IMR-90 (cell line): ENCODE measurements around the gene GDF10. TPM values are rescaled to one million over a fixed set of nuclear protein-coding genes. Genes with fewer than 3 reads are reported as not detected.

ENCODE experiments used
- ATAC-seq: fragments of 200-7000 bp; cut with Tn5 transposase; 2 replicates; pipeline ENCODE4 v1.9.1; 2020; ENCODE audit warnings: low read depth, mild to moderate bottlenecking, moderate library complexity
- BruUV-seq: library from RNA; stranded (reverse); fragments of 400-500 nt; replicated peaks from 2 replicates; lab custom pipeline; 2021; lab: Mats Ljungman, UMichigan
- CTCF ChIA-PET: fragments of 300-600 bp; formaldehyde crosslinking; extraction: SDS; loops from one replicate; lab custom pipeline; 2021; ENCODE audit warnings: antibody characterized with exemption; lab: Yijun Ruan, JAX
- POLR2A ChIA-PET: fragments of 300-600 bp; sonication (Branson Sonifier 250); formaldehyde crosslinking; loops from one replicate; lab custom pipeline; 2022; ENCODE audit warnings: antibody characterized with exemption; ENCODE audit not compliant: unreplicated experiment; lab: Charles Lee
- DNase-seq: peaks from one replicate; pipeline ENCODE4 v3.0.0; 2013
- H2AFZ ChIP-seq: replicated peaks from 2 replicates; pipeline ENCODE3; 2013; ENCODE audit warnings: low read length, mild to moderate bottlenecking; ENCODE audit not compliant: poor library complexity
- H2AK5ac ChIP-seq: 2 replicates; pipeline ENCODE4 v1.6.1; 2013; ENCODE audit warnings: low read depth, low read length, inconsistent platforms
- H2AK9ac ChIP-seq: replicated peaks from 2 replicates; pipeline ENCODE3; 2013; ENCODE audit warnings: mild to moderate bottlenecking, low read depth, low read length, moderate library complexity; ENCODE audit not compliant: poor library complexity
- H2BK120ac ChIP-seq: 2 replicates; pipeline ENCODE4 v1.6.1; 2013; ENCODE audit warnings: low read depth, low read length, inconsistent platforms
- H2BK15ac ChIP-seq: 3 replicates; pipeline ENCODE4 v1.6.1; 2013; ENCODE audit warnings: low read depth, low read length, inconsistent platforms
- H2BK20ac ChIP-seq: 2 replicates; pipeline ENCODE4 v1.6.1; 2013; ENCODE audit warnings: low read depth, mild to moderate bottlenecking, inconsistent platforms, low read length, moderate library complexity
- H2BK5ac ChIP-seq: 2 replicates; pipeline ENCODE4 v1.6.1; 2013; ENCODE audit warnings: mild to moderate bottlenecking, low read depth, low read length, inconsistent platforms; ENCODE audit not compliant: poor library complexity, severe bottlenecking
- H3K14ac ChIP-seq: replicated peaks from 2 replicates; pipeline ENCODE4 v1.6.1; 2013; ENCODE audit warnings: low read depth, low read length, inconsistent platforms
- H3K18ac ChIP-seq: 2 replicates; pipeline ENCODE4 v1.6.1; 2013; ENCODE audit warnings: low read depth, low read length, control low read depth
- H3K23ac ChIP-seq: 2 replicates; pipeline ENCODE4 v1.6.1; 2013; ENCODE audit warnings: low read depth, low read length, inconsistent platforms
- H3K27ac ChIP-seq: 2 replicates; pipeline ENCODE4 v1.5.1; 2013; ENCODE audit warnings: mild to moderate bottlenecking, control low read depth, low read length; ENCODE audit not compliant: insufficient read depth
- H3K27me3 ChIP-seq: 2 replicates; pipeline ENCODE4 v1.6.1; 2013; ENCODE audit warnings: low read length; ENCODE audit not compliant: control insufficient read depth, insufficient read depth
- H3K36me3 ChIP-seq: 2 replicates; pipeline ENCODE4 v1.6.1; 2013; ENCODE audit warnings: low read length, mixed read lengths; ENCODE audit not compliant: control insufficient read depth, insufficient read depth
- H3K4ac ChIP-seq: 2 replicates; pipeline ENCODE4 v1.6.1; 2013; ENCODE audit warnings: low read depth, low read length, inconsistent platforms
- H3K4me1 ChIP-seq: 2 replicates; pipeline ENCODE4 v1.6.1; 2013; ENCODE audit warnings: low read length, mixed read lengths; ENCODE audit not compliant: control insufficient read depth, insufficient read depth
- H3K4me2 ChIP-seq: 2 replicates; pipeline ENCODE4 v1.6.1; 2013; ENCODE audit warnings: low read depth, mild to moderate bottlenecking, control low read depth, low read length, moderate library complexity
- H3K4me3 ChIP-seq: 2 replicates; pipeline ENCODE4 v1.5.1; 2013; ENCODE audit warnings: low read depth, mild to moderate bottlenecking, control low read depth, low read length, moderate library complexity; ENCODE audit not compliant: insufficient read depth
- H3K56ac ChIP-seq: 2 replicates; pipeline ENCODE4 v1.6.1; 2013; ENCODE audit warnings: low read length, inconsistent platforms; ENCODE audit not compliant: insufficient read depth; ENCODE audit errors: extremely low read depth
- H3K79me1 ChIP-seq, 2 experiments: 2 replicates each; pipeline ENCODE4 v1.6.1; 2013; ENCODE audit warnings: low read length in 2 of 2, inconsistent platforms in 1 of 2, low read depth in 1 of 2
- H3K9ac ChIP-seq: 2 replicates; pipeline ENCODE4 v1.6.1; 2013; ENCODE audit warnings: low read depth, low read length, control low read depth
- H3K9me1 ChIP-seq: 2 replicates; pipeline ENCODE4 v1.6.1; 2013; ENCODE audit warnings: low read length, inconsistent platforms; ENCODE audit not compliant: insufficient read depth
- H3K9me3 ChIP-seq: 2 replicates; pipeline ENCODE4 v1.6.1; 2013; ENCODE audit warnings: low read length; ENCODE audit not compliant: control insufficient read depth, insufficient read depth
- H4K20me1 ChIP-seq: 2 replicates; pipeline ENCODE4 v1.6.1; 2013; ENCODE audit warnings: low read length, inconsistent platforms; ENCODE audit not compliant: insufficient read depth
- H4K5ac ChIP-seq: 2 replicates; pipeline ENCODE4 v1.6.1; 2013; ENCODE audit warnings: mild to moderate bottlenecking, low read depth, low read length, control low read depth
- H4K8ac ChIP-seq, 2 experiments: 2 replicates each; pipeline ENCODE4 v1.6.1; 2013; ENCODE audit warnings: low read depth in 2 of 2, low read length in 2 of 2, control low read depth in 1 of 2, inconsistent platforms in 1 of 2
- H4K91ac ChIP-seq: 2 replicates; pipeline ENCODE4 v1.6.1; 2013; ENCODE audit warnings: low read depth, low read length, inconsistent platforms; ENCODE audit not compliant: insufficient read depth
- BHLHE40 ChIP-seq: fragments of 150-350 bp; IDR thresholded peaks from 2 replicates; pipeline ENCODE4 v1.6.1; 2016; ENCODE audit warnings: mild to moderate bottlenecking, low read depth, low read length
- CEBPB ChIP-seq: IDR thresholded peaks from 2 replicates; pipeline ENCODE4 v1.6.1; 2012; ENCODE audit warnings: low read depth, low read length, improper control_type of control experiment
- CHD1 ChIP-seq: IDR thresholded peaks from 2 replicates; pipeline ENCODE4 v1.6.1; 2012; ENCODE audit warnings: low read depth, low read length, improper control_type of control experiment
- ELK1 ChIP-seq: fragments of 150-350 bp; IDR thresholded peaks from 2 replicates; pipeline ENCODE4 v1.6.1; 2016; ENCODE audit warnings: low read depth, mild to moderate bottlenecking, low read length, moderate library complexity, borderline replicate concordance
- MAFK ChIP-seq: IDR thresholded peaks from 2 replicates; pipeline ENCODE4 v1.6.1; 2012; ENCODE audit warnings: low read depth, low read length, improper control_type of control experiment
- MAZ ChIP-seq: IDR thresholded peaks from 2 replicates; pipeline ENCODE4 v1.6.1; 2012; ENCODE audit warnings: low read depth, mild to moderate bottlenecking, low read length, improper control_type of control experiment, moderate library complexity, borderline replicate concordance
- MXI1 ChIP-seq: IDR thresholded peaks from 2 replicates; pipeline ENCODE4 v1.6.1; 2012; ENCODE audit warnings: low read depth, mild to moderate bottlenecking, low read length, moderate library complexity, borderline replicate concordance
- NFE2L2 ChIP-seq: fragments of 150-350 bp; IDR thresholded peaks from 2 replicates; pipeline ENCODE4 v1.6.1; 2016; ENCODE audit warnings: low read depth, mild to moderate bottlenecking, low read length
- POLR2A ChIP-seq: IDR thresholded peaks from 2 replicates; pipeline ENCODE4 v1.6.1; 2012; ENCODE audit warnings: mild to moderate bottlenecking, low read depth, low read length
- RAD21 ChIP-seq: IDR thresholded peaks from 2 replicates; pipeline ENCODE4 v1.6.1; 2012; ENCODE audit warnings: low read length, improper control_type of control experiment
- RFX5 ChIP-seq: IDR thresholded peaks from 2 replicates; pipeline ENCODE4 v1.8.0; 2012; ENCODE audit warnings: low read depth, mild to moderate bottlenecking, low read length, moderate library complexity
- SMC3 ChIP-seq: fragments of 150-350 bp; IDR thresholded peaks from 2 replicates; pipeline ENCODE4 v1.6.1; 2016; ENCODE audit warnings: low read depth, mild to moderate bottlenecking, antibody characterized with exemption, low read length, moderate library complexity
- WGBS, 2 experiments: methylation state at CpG; one replicate each; pipeline versions ENCODE4 v1.1.5 to v1.1.7; 2013; ENCODE audit warnings: missing lambda C conversion rate in 2 of 2; ENCODE audit not compliant: insufficient read length in 1 of 2; ENCODE audit errors: extremely low coverage in 2 of 2; 5-methylcytosine and 5-hydroxymethylcytosine counted together
- dilution Hi-C: fragments of 300-500 bp; cut with HindIII; formaldehyde crosslinking; loops from one replicate; pipeline ENCODE4 v1.14.3; 2018; ENCODE audit warnings: low sequenced_read_pairs; ENCODE audit not compliant: unreplicated experiment
- in situ Hi-C: fragments of 300-500 bp; cut with MboI; formaldehyde crosslinking; loops from 3 replicates; pipeline ENCODE4 v1.14.3; 2019; ENCODE audit warnings: low sequenced_read_pairs, inconsistent platforms, mixed read lengths
- intact Hi-C: fragments of 100-400 bp; cut with micrococcal nuclease; formaldehyde crosslinking; loops from 2 replicates; pipeline ENCODE4 v1.10.0; 2022
- polyA plus RNA-seq, 3 experiments: library from polyadenylated mRNA; depleted of rRNA; stranded (reverse); fragments of >200 nt; gene quantifications; 2 replicates each; pipeline ENCODE4 v1.2.3, GENCODE V29; 2012; ENCODE audit warnings: low replicate concordance in 1 of 3
- total RNA-seq: library from RNA; depleted of rRNA; stranded (reverse); fragments of >200 nt; gene quantifications from 2 replicates; pipeline ENCODE4 v1.2.3, GENCODE V29; 2012
- TF ChIP-seq, protein P1 (sequence below): conservative IDR thresholded peaks from 2 replicates; pipeline ENCODE4 v1.5.1; 2012; ENCODE audit warnings: mild to moderate bottlenecking, low read depth, low read length, improper control_type of control experiment

Gene GDF10
- total and polyA plus RNA-seq, 2 of the 4 experiments (the other 2 are of a cell fraction): 0.34 TPM; not detected in 1

DNA sequence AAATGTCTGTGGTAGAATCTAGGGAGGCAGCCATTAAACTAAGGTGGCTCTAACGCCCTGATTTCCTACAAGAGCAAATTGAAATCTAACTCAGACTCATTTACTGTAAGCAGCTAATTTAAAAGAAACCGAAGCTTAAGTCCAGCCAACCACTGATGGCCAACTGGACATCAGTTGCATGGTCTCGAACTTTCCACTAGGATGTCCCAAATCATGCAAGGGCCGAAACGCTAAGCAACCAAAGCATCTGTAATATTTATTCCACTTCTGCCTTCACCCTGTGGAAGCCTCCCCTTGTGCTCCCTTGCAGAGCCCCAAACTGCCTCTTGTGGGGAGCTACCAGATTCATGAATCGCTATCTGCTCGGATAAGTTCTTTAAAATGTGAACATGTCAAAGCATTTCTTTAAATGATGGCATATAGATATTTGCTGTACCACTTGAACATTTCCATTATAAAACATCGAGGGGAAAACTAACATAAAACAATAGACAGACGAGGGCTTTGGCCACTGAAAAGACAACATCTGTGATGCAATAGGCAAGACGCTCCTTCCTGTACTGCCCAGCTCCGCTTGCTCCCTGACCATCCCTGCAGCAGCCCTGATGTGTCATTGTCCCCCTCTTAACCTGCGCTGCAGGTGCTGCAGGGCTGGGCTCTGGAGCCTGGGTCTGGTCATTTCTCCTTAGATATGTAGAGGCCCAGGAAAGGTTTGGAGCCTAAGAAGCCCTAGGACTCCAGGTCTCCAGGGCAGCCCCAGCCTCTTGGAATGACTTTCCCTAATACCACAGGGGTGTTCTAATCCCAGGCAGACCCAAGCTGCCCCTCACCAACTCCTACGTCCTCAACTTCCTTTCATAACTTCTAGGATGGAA lies 45.2 kb downstream of the GDF10 start (continued):
- TF ChIP-seq RFX5: no peak

- no peak overlapping the region for H2BK5ac ChIP-seq
- H3K4me3 ChIP-seq: no peak overlapping the region
- ChIA-PET POLR2A (no interaction called here), CTCF (interaction anchor here (1.6 kb wide), 1 partner anchor 299 kb away, joined by 5 read pairs; no protein-coding TSS in a partner anchor)
- no peaks in the 10 kb centered on the region for H3K9me1 ChIP-seq
- BruUV-seq: no TSS peak
- H4K5ac ChIP-seq: no peak overlapping the region
- H3K18ac ChIP-seq: no peak overlapping the region
- no peak overlapping the region for H3K9ac ChIP-seq
- no peak overlapping the region for H2BK15ac ChIP-seq
- intact Hi-C loops: no loop called here
- no peaks in the 10 kb centered on the region for H3K9me3 ChIP-seq
- no peak overlapping the region for H3K4ac ChIP-seq
- no peaks in the 10 kb centered on the region for H3K36me3 ChIP-seq
- ATAC-seq: no peak
- H4K91ac ChIP-seq: no peak overlapping the region
- in situ Hi-C loops: no loop called here
- no peak overlapping the region for H4K8ac ChIP-seq
- no peak overlapping the region for H3K56ac ChIP-seq
- H2AFZ ChIP-seq: no peak overlapping the region
- H3K27me3 ChIP-seq: peaks cover 27% of the 10 kb centered on the region
- no peaks in the 10 kb centered on the region for H3K4me1 ChIP-seq
- H3K79me1 ChIP-seq: no peaks in the 10 kb centered on the region
- DNase-seq: no peak
- H2BK120ac ChIP-seq: no peak overlapping the region
- H3K23ac ChIP-seq: no peak overlapping the region
- H2AK5ac ChIP-seq: no peak overlapping the region
- dilution Hi-C loops: no loop called here
- H3K4me2 ChIP-seq: no peak overlapping the region
- no peak overlapping the region for H3K14ac ChIP-seq
- no peak overlapping the region for H2AK9ac ChIP-seq
- H3K27ac ChIP-seq: no peak overlapping the region
- WGBS, 2 experiments: no CpG with 5 or more reads among the region's 13 CpGs
- H2BK20ac ChIP-seq: no peak overlapping the region
- H4K20me1 ChIP-seq: no peaks in the 10 kb centered on the region
- no peak for TF ChIP-seq POLR2A
- TF ChIP-seq NFE2L2: no peak
- TF ChIP-seq MXI1: no peak
- TF ChIP-seq MAZ: no peak
- no peak for TF ChIP-seq SMC3
- no peak for TF ChIP-seq ELK1
- no peak for TF ChIP-seq RFX5
- TF ChIP-seq, protein P1, sequence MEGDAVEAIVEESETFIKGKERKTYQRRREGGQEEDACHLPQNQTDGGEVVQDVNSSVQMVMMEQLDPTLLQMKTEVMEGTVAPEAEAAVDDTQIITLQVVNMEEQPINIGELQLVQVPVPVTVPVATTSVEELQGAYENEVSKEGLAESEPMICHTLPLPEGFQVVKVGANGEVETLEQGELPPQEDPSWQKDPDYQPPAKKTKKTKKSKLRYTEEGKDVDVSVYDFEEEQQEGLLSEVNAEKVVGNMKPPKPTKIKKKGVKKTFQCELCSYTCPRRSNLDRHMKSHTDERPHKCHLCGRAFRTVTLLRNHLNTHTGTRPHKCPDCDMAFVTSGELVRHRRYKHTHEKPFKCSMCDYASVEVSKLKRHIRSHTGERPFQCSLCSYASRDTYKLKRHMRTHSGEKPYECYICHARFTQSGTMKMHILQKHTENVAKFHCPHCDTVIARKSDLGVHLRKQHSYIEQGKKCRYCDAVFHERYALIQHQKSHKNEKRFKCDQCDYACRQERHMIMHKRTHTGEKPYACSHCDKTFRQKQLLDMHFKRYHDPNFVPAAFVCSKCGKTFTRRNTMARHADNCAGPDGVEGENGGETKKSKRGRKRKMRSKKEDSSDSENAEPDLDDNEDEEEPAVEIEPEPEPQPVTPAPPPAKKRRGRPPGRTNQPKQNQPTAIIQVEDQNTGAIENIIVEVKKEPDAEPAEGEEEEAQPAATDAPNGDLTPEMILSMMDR: no peak
- TF ChIP-seq CEBPB: no peak
- TF ChIP-seq CHD1: no peak
- TF ChIP-seq RAD21: no peak
- no peak for TF ChIP-seq MAFK
- no peak for TF ChIP-seq BHLHE40
Measured at GRCh38 chr10:47346581-47347302, 46.7 kb downstream of the GDF10 start.
